Gastroesophageal sphincter (tissue), 4 donors: Measurements from ENCODE around the gene MYH14. TPM values are rescaled to one million over a fixed set of nuclear protein-coding genes. Genes with fewer than 3 reads are reported as not detected.
"Not testable (repeated sequence)": the region's sequence is repeated elsewhere in the genome, so short reads cannot be mapped to it uniquely, and the experiment has no call there.

Experiments
- ATAC-seq: fragments of 150-250 bp; one replicate; pipeline ENCODE4 v1.9.1; 2016; ENCODE audit warnings: mild to moderate bottlenecking, moderate library complexity
- H3K27ac ChIP-seq, 4 donors: fragments of 200-600 bp; sonication (generic) in 3 of 4; 1 replicate in 3 of 4; 2 replicates in 1 of 4; pipeline ENCODE4 v1.5.1; 2016 to 2019
- H3K27me3 ChIP-seq: fragments of 200-600 bp; sonication (generic); one replicate; pipeline ENCODE4 v1.5.1; 2019
- H3K36me3 ChIP-seq, 2 donors: fragments of 200-600 bp; sonication (generic); one replicate each; pipeline ENCODE4 v1.5.1; 2019; ENCODE audit warnings: control low read depth in 1 of 2
- H3K4me1 ChIP-seq, 3 donors: fragments of 200-600 bp; sonication (generic); 1 replicate in 2 of 3; 2 replicates in 1 of 3; pipeline ENCODE4 v1.5.1; 2016 to 2019; ENCODE audit warnings: control low read depth in 2 of 3
- H3K4me3 ChIP-seq, 2 donors: fragments of 200-600 bp; sonication (generic); one replicate each; pipeline ENCODE4 v1.5.1; 2019; ENCODE audit warnings: mild to moderate bottlenecking in 1 of 2, moderate library complexity in 1 of 2
- H3K9me3 ChIP-seq, 3 donors: fragments of 200-600 bp; sonication (generic); one replicate each; pipeline ENCODE4 v1.5.1; 2017 to 2019; ENCODE audit warnings: control low read depth in 2 of 3
- CTCF ChIP-seq, 4 experiments: fragments of 200-600 bp in 2 of 4; fragments of 450-650 bp in 2 of 4; sonication (generic) in 1 of 4; IDR thresholded peaks; one replicate each; pipeline ENCODE4 v1.5.1; 2017 to 2019; ENCODE audit warnings: antibody characterized with exemption in 4 of 4, mild to moderate bottlenecking in 2 of 4, moderate library complexity in 2 of 4
- EP300 ChIP-seq: sonication (generic); formaldehyde crosslinking; IDR thresholded peaks from one replicate; pipeline ENCODE4 v1.6.1; 2017; ENCODE audit warnings: antibody characterized with exemption, mild to moderate bottlenecking
- POLR2A ChIP-seq, 2 donors: fragments of 450-650 bp; IDR thresholded peaks; one replicate each; pipeline ENCODE4 v1.6.1; 2017; ENCODE audit warnings: antibody characterized with exemption in 2 of 2, mild to moderate bottlenecking in 2 of 2, moderate library complexity in 1 of 2
- POLR2AphosphoS5 ChIP-seq: sonication (generic); formaldehyde crosslinking; IDR thresholded peaks from one replicate; pipeline ENCODE4 v1.6.1; 2017; ENCODE audit warnings: antibody characterized with exemption
- WGBS, 2 donors: methylation state at CpG; one replicate each; pipeline ENCODE4 v1.1.5; 2018; ENCODE audit warnings: low coverage in 1 of 2; 5-methylcytosine and 5-hydroxymethylcytosine counted together
- total RNA-seq, 4 donors: library from RNA; depleted of rRNA; stranded (reverse); fragments of >200 nt; gene quantifications; one replicate each; pipeline ENCODE4 v1.1.0, GENCODE V29; 2016

Gene MYH14
- total RNA-seq, 4 donors from 2014 or later: 3.5 to 10.0 (median 6.1) TPM

- Histone ChIP-seq H3K36me3 (no peaks in the 10 kb centered on the region), H3K27ac (peak overlapping the region in 1 of 4 donors; percentile 53), H3K9me3 (no peaks in the 10 kb centered on the region), H3K4me3 (peak overlapping the region in 1 of 2 donors; percentile 49), H3K4me1 (peaks cover 0 to 76% (median 25%) of the 10 kb centered on the region in 3 donors), H3K27me3 (peaks cover 80% of the 10 kb centered on the region)
- TF ChIP-seq POLR2A (IDR thresholded peaks at IDR 0.05) (no peak), CTCF (IDR thresholded peaks at IDR 0.05) (peak in 2 of 4 experiments; percentile 0 to 29)
- WGBS, 2 donors: no CpG with 5 or more reads among the region's 40 CpGs
- no peak for ATAC-seq
These were observed 125.4 kb downstream of the MYH14 start for GRCh38 chr19:50328873-50329145.

GRCh38 chr19:50329146-50329925 lies 125.9 kb downstream of the MYH14 start, which contains the start of gene KCNC3:
Gene KCNC3 (minus strand): TSS chr19:50329377. CDS start chr19:50329082, 295 bp downstream.
- 1 to 4% methylated on average over 10 to 25 of the region's 43 CpGs for WGBS, 2 donors
- H3K27me3 ChIP-seq: peaks cover 85% of the 10 kb centered on the region
- H3K36me3 ChIP-seq: no peaks in the 10 kb centered on the region
- peaks cover 0 to 82% (median 25%) of the 10 kb centered on the region in 3 donors for H3K4me1 ChIP-seq
- H3K4me3 ChIP-seq: peak within 1 kb of the TSS in 1 of 2 donors; percentile 49
- H3K27ac ChIP-seq: peak within 1 kb of the TSS in 3 of 4 donors; percentile 78 to 90 (median 83)
- H3K9me3 ChIP-seq: no peaks in the 10 kb centered on the region
- TF ChIP-seq POLR2AphosphoS5 (peak; percentile 20), EP300 (no peak), CTCF (IDR thresholded peaks at IDR 0.05) (no peak), POLR2A (IDR thresholded peaks at IDR 0.05) (peak in 1 of 2 donors; percentile 10)
- peak; percentile 91 for ATAC-seq

- WGBS, 2 donors: 0 to 10% methylated on average over 7 to 18 of the region's 18 CpGs
- not testable (repeated sequence) for ATAC-seq, H3K36me3 ChIP-seq, H3K9me3 ChIP-seq
- peak overlapping the region in 1 of 2 donors; percentile 45 for H3K4me3 ChIP-seq
- H3K4me1 ChIP-seq: peaks cover 0 to 84% (median 25%) of the 10 kb centered on the region in 3 donors
- peaks cover 91% of the 10 kb centered on the region for H3K27me3 ChIP-seq
- H3K27ac ChIP-seq: peak overlapping the region in 3 of 4 donors; percentile 78 to 90 (median 83)
These were observed 126.5 kb downstream of the MYH14 start for GRCh38 chr19:50329926-50330294.

- H3K9me3 ChIP-seq: no peaks in the 10 kb centered on the region
- H3K27ac ChIP-seq: peak overlapping the region in 3 of 4 donors; percentile 78 to 83 (median 80)
- 2 to 4% methylated on average over 10 to 32 of the region's 48 CpGs for WGBS, 2 donors
- H3K27me3 ChIP-seq: peaks cover 95% of the 10 kb centered on the region
- no peak for TF ChIP-seq POLR2A (IDR thresholded peaks at IDR 0.05)
- no peak for TF ChIP-seq EP300
- TF ChIP-seq CTCF (IDR thresholded peaks at IDR 0.05): no peak
- no peak for TF ChIP-seq POLR2AphosphoS5
- no peaks in the 10 kb centered on the region for H3K36me3 ChIP-seq
- peak; percentile 30 for ATAC-seq
- peaks cover 0 to 81% (median 25%) of the 10 kb centered on the region in 3 donors for H3K4me1 ChIP-seq
- peak overlapping the region; percentile 1 to 45 for H3K4me3 ChIP-seq
These were observed 127.1 kb downstream of the MYH14 start for GRCh38 chr19:50330365-50331078.

- Histone ChIP-seq H3K36me3 (no peaks in the 10 kb centered on the region), H3K27me3 (peaks cover 89% of the 10 kb centered on the region), H3K4me1 (peaks cover 0 to 72% (median 17%) of the 10 kb centered on the region in 3 donors), H3K27ac (peak overlapping the region in 3 of 4 donors; percentile 78 to 83 (median 80)), H3K4me3 (peak overlapping the region in 1 of 2 donors; percentile 45), H3K9me3 (no peaks in the 10 kb centered on the region)
- no peak for TF ChIP-seq CTCF (IDR thresholded peaks at IDR 0.05)
- no peak for TF ChIP-seq POLR2A (IDR thresholded peaks at IDR 0.05)
- TF ChIP-seq EP300: no peak
- no peak for TF ChIP-seq POLR2AphosphoS5
- WGBS, 2 donors: 7 to 12% methylated on average over 6 to 9 of the region's 10 CpGs
- ATAC-seq: no peak
These were observed 128.0 kb downstream of the MYH14 start for GRCh38 chr19:50331221-50331993.
